SK-N-SH (cell line): Measurements from ENCODE around the gene LHPP. TPM values are rescaled to one million over a fixed set of nuclear protein-coding genes. Genes with fewer than 3 reads are reported as not detected.

Source experiments
- CTCF ChIA-PET: fragments of 300-600, 350-600 bp; formaldehyde crosslinking; extraction: SDS; loops from one replicate; lab custom pipeline; 2021; lab: Yijun Ruan, JAX
- POLR2A ChIA-PET: fragments of 350-600 bp; sonication (Branson Sonifier 250); formaldehyde crosslinking; extraction: SDS; loops from one replicate; lab custom pipeline; 2020; ENCODE audit warnings: antibody characterized with exemption, inconsistent platforms; lab: Yijun Ruan, JAX
- DNase-seq: peaks from one replicate; pipeline ENCODE4 v3.0.0; 2012
- H2AFZ ChIP-seq: fragments of 200-600 bp; sonication (generic); 2 replicates; pipeline ENCODE4 v1.8.1; 2016; ENCODE audit warnings: antibody characterized with exemption, mild to moderate bottlenecking, low read depth
- H3F3A ChIP-seq: fragments of 200-600 bp; sonication (generic); replicated peaks from 2 replicates; pipeline ENCODE3; 2016; ENCODE audit warnings: antibody characterized with exemption, mild to moderate bottlenecking; ENCODE audit not compliant: insufficient read depth
- H3K27ac ChIP-seq, 2 experiments: fragments of 200-500 bp in 1 of 2; fragments of 200-600 bp in 1 of 2; sonication (Bioruptor generic) in 1 of 2; sonication (generic), shearing (Covaris generic) in 1 of 2; 2 replicates each; pipeline versions ENCODE4 v1.5.1 to v1.6.1; 2014 to 2016; ENCODE audit warnings: low read depth in 2 of 2, inconsistent platforms in 1 of 2, low read length in 1 of 2, mild to moderate bottlenecking in 1 of 2, mixed read lengths in 1 of 2
- H3K27me3 ChIP-seq: fragments of 200-600 bp; sonication (generic), shearing (Covaris generic); 2 replicates; pipeline ENCODE4 v1.6.1; 2016; ENCODE audit warnings: mixed run types; ENCODE audit not compliant: insufficient read depth
- H3K36me3 ChIP-seq, 2 experiments: fragments of 200-500 bp in 1 of 2; fragments of 200-600 bp in 1 of 2; sonication (Bioruptor generic) in 1 of 2; sonication (generic) in 1 of 2; replicated peaks in 1 of 2; 2 replicates each; pipeline versions ENCODE3 to v1.5.1; 2014 to 2016; ENCODE audit warnings: low read length in 1 of 2, mild to moderate bottlenecking in 1 of 2; ENCODE audit not compliant: insufficient read depth in 2 of 2, control insufficient read depth in 1 of 2
- H3K4me1 ChIP-seq, 2 experiments: fragments of 200-500 bp in 1 of 2; fragments of 200-600 bp in 1 of 2; sonication (Bioruptor generic) in 1 of 2; sonication (generic), shearing (Covaris generic) in 1 of 2; 2 replicates each; pipeline versions ENCODE4 v1.5.1 to v1.6.1; 2014 to 2016; ENCODE audit warnings: low read depth in 1 of 2, low read length in 1 of 2, mixed run types in 1 of 2; ENCODE audit not compliant: insufficient read depth in 2 of 2, control insufficient read depth in 1 of 2
- H3K4me2 ChIP-seq: fragments of 200-600 bp; sonication (generic), shearing (Covaris generic); 2 replicates; pipeline ENCODE4 v1.6.1; 2017; ENCODE audit warnings: mixed run types
- H3K4me3 ChIP-seq, 2 experiments: fragments of 200-500 bp in 1 of 2; fragments of 200-600 bp in 1 of 2; sonication (Bioruptor generic) in 1 of 2; sonication (generic), shearing (Covaris generic) in 1 of 2; 2 replicates each; pipeline versions ENCODE4 v1.5.1 to v1.8.1; 2014 to 2016; ENCODE audit warnings: low read depth in 2 of 2, inconsistent platforms in 1 of 2, low read length in 1 of 2, mild to moderate bottlenecking in 1 of 2, mixed read lengths in 1 of 2, moderate library complexity in 1 of 2
- H3K79me2 ChIP-seq: fragments of 200-600 bp; sonication (generic); 2 replicates; pipeline ENCODE4 v1.8.1; 2017; ENCODE audit warnings: mild to moderate bottlenecking; ENCODE audit not compliant: insufficient read depth
- H3K9ac ChIP-seq: fragments of 200-600 bp; sonication (generic); 2 replicates; pipeline ENCODE4 v1.6.1; 2017; ENCODE audit warnings: mixed run types
- H3K9me2 ChIP-seq: fragments of 200-600 bp; sonication (generic); 2 replicates; pipeline ENCODE4 v1.6.1; 2017; ENCODE audit warnings: mixed run types
- H3K9me3 ChIP-seq: fragments of 200-600 bp; sonication (generic); 2 replicates; pipeline ENCODE4 v1.6.1; 2017; ENCODE audit warnings: mixed run types, mild to moderate bottlenecking, moderate library complexity
- H4K20me1 ChIP-seq: fragments of 200-600 bp; sonication (generic); 2 replicates; pipeline ENCODE4 v1.6.1; 2017; ENCODE audit warnings: mild to moderate bottlenecking, mixed run types; ENCODE audit not compliant: insufficient read depth
- CHD2 ChIP-seq: fragments of 150-350 bp; IDR thresholded peaks from 2 replicates; pipeline ENCODE4 v1.6.1; 2018; ENCODE audit warnings: low read length; ENCODE audit not compliant: partially characterized antibody
- ELF1 ChIP-seq: IDR thresholded peaks from 2 replicates; pipeline ENCODE4 v1.4.0; 2012
- EP300 ChIP-seq, 2 experiments: IDR thresholded peaks; 2 replicates each; pipeline versions ENCODE4 v1.4.0 to v1.6.1; 2012; ENCODE audit warnings: borderline replicate concordance in 1 of 2, low read depth in 1 of 2, low read length in 1 of 2
- FOSL2 ChIP-seq: IDR thresholded peaks from 2 replicates; pipeline ENCODE4 v1.4.0; 2012; ENCODE audit warnings: low read depth, mild to moderate bottlenecking, moderate library complexity, borderline replicate concordance
- FOXM1 ChIP-seq: IDR thresholded peaks from 2 replicates; pipeline ENCODE4 v1.4.0; 2012; ENCODE audit warnings: low read depth, mild to moderate bottlenecking
- GABPA ChIP-seq: IDR thresholded peaks from 2 replicates; pipeline ENCODE4 v1.4.0; 2012; ENCODE audit warnings: low read depth, mild to moderate bottlenecking
- GATA2 ChIP-seq: sonication (generic); formaldehyde crosslinking; IDR thresholded peaks from 2 replicates; pipeline ENCODE4 v1.5.0; 2020; ENCODE audit warnings: mild to moderate bottlenecking, missing genetic modification reagents
- IRF3 ChIP-seq: fragments of 150-350 bp; IDR thresholded peaks from 2 replicates; pipeline ENCODE4 v1.6.1; 2016; ENCODE audit warnings: mild to moderate bottlenecking, low read depth, low read length
- JUND ChIP-seq: IDR thresholded peaks from 2 replicates; pipeline ENCODE4 v1.4.0; 2012
- MAX ChIP-seq: IDR thresholded peaks from 2 replicates; pipeline ENCODE4 v1.4.0; 2012; ENCODE audit warnings: low read depth
- MXI1 ChIP-seq: IDR thresholded peaks from 2 replicates; pipeline ENCODE4 v1.6.1; 2012; ENCODE audit warnings: mild to moderate bottlenecking, low read depth, low read length, improper control_type of control experiment
- NFIC ChIP-seq: IDR thresholded peaks from 2 replicates; pipeline ENCODE4 v1.4.0; 2012; ENCODE audit warnings: borderline replicate concordance
- NRF1 ChIP-seq: IDR thresholded peaks from 2 replicates; pipeline ENCODE4 v1.6.1; 2012; ENCODE audit warnings: low read depth, mild to moderate bottlenecking, low read length
- REST ChIP-seq: IDR thresholded peaks from 2 replicates; pipeline ENCODE4 v1.6.1; 2012; ENCODE audit warnings: mild to moderate bottlenecking, low read depth, low read length, moderate library complexity
- TCF12 ChIP-seq: IDR thresholded peaks from 2 replicates; pipeline ENCODE4 v1.4.0; 2012
- USF1 ChIP-seq: IDR thresholded peaks from 2 replicates; pipeline ENCODE4 v1.4.0; 2012; ENCODE audit warnings: low read depth, borderline replicate concordance
- WGBS: methylation state at CpG from one replicate; pipeline ENCODE4 v1.1.6; 2017; ENCODE audit warnings: low lambda C conversion rate; 5-methylcytosine and 5-hydroxymethylcytosine counted together
- polyA plus RNA-seq, 3 experiments: library from polyadenylated mRNA; depleted of rRNA; stranded (reverse); fragments of >200 nt; gene quantifications; 2 replicates each; pipeline ENCODE4 v1.2.3, GENCODE V29; 2012
- TF ChIP-seq, protein P1 (sequence below): fragments of 200-600 bp; sonication (generic); IDR thresholded peaks from 2 replicates; pipeline ENCODE4 v1.6.1; 2017; ENCODE audit warnings: antibody characterized with exemption, mild to moderate bottlenecking, moderate library complexity
- TF ChIP-seq, protein P2 (sequence below): fragments of 150-350 bp; IDR thresholded peaks from 2 replicates; pipeline ENCODE4 v1.6.1; 2017; ENCODE audit warnings: antibody characterized with exemption, low read length, low read depth, borderline replicate concordance
- TF ChIP-seq, protein P3 (sequence below): IDR thresholded peaks from 2 replicates; pipeline ENCODE4 v1.4.0; 2012; ENCODE audit warnings: low read depth, borderline replicate concordance

LHPP gene
- polyA plus RNA-seq, 1 of the 3 experiments (the other 2 are of a cell fraction) = 29.8 TPM

DNA sequence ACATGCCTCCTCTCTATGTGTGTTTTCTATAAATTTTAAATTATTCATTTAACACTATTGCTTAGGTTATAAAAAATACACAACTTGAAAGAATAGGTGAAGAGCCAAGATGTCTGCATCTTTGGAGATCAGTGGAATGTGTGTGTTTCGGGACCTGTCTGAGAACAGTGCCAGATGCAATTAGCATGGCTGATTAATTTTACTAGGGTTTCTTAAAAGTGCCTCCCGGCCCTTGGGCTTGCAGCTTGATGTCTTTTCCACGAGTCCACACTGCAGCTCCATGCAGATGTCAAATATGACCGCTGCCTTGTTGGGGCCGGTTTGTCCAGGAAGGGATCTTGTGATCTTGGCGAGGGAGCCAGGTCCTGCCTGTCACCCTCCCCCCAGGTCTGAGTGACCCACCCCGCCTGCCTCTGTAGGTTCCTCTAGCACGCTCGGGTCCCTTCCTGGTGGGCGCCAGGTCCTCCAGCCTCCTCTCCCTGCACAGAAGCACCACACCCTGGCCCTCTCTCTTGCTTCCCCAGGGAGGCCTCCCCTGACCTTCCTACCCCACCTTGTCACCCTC is 20.7 kb downstream of the LHPP start (continued):
- TF ChIP-seq REST = no peak
- TF ChIP-seq GABPA = no peak
- no peak for TF ChIP-seq MXI1
- no peak for TF ChIP-seq IRF3
- TF ChIP-seq GATA2 (CRISPR knock-in tag) = no peak
- no peak for TF ChIP-seq FOSL2

DNA sequence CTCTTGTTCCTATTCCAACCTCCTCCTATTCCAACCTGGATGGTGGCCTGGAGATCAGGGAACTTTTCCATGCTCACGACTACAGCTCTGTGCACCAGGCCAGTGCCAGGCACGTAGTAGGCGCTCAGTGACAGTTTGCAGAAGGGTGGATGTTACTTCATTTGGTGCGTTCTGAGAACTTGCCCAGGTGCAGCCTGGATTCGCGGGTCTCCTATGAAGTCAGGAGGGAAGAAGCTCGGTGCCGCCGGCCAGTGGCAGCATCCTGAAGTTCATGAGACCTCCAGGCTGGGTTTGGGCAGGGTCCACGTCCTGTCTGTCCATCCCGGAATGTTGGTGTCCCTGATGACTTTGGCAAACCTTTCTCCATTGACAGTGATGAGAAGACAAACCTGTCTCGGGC is 21.3 kb downstream of the LHPP start:
- H3K9ac ChIP-seq = no peak overlapping the region
- no peak overlapping the region for H3K27ac ChIP-seq
- H3K9me2 ChIP-seq = no peaks in the 10 kb centered on the region
- H4K20me1 ChIP-seq = no peaks in the 10 kb centered on the region
- peaks cover 0 to 7% of the 10 kb centered on the region in 2 experiments; a peak in 1 of 4 replicates for H3K4me1 ChIP-seq
- H2AFZ ChIP-seq = no peak overlapping the region
- H3K4me2 ChIP-seq = no peak overlapping the region
- H3K4me3 ChIP-seq = no peak overlapping the region
- ChIA-PET CTCF (interaction anchor here (0.9 to 1.3 kb wide), 2 partner anchors 19 to 488 kb away, joined by 3 to 4 read pairs; no protein-coding TSS in a partner anchor), POLR2A (no interaction called here)
- H3K27me3 ChIP-seq = no peaks in the 10 kb centered on the region
- H3K79me2 ChIP-seq = no peaks in the 10 kb centered on the region
- no peaks in the 10 kb centered on the region for H3K36me3 ChIP-seq
- no peak for TF ChIP-seq USF1
- no peak for TF ChIP-seq JUND
- no peak for TF ChIP-seq MXI1
- TF ChIP-seq, protein P1, sequence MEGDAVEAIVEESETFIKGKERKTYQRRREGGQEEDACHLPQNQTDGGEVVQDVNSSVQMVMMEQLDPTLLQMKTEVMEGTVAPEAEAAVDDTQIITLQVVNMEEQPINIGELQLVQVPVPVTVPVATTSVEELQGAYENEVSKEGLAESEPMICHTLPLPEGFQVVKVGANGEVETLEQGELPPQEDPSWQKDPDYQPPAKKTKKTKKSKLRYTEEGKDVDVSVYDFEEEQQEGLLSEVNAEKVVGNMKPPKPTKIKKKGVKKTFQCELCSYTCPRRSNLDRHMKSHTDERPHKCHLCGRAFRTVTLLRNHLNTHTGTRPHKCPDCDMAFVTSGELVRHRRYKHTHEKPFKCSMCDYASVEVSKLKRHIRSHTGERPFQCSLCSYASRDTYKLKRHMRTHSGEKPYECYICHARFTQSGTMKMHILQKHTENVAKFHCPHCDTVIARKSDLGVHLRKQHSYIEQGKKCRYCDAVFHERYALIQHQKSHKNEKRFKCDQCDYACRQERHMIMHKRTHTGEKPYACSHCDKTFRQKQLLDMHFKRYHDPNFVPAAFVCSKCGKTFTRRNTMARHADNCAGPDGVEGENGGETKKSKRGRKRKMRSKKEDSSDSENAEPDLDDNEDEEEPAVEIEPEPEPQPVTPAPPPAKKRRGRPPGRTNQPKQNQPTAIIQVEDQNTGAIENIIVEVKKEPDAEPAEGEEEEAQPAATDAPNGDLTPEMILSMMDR = no peak
- no peak for TF ChIP-seq GABPA
- no peak for TF ChIP-seq NFIC
- no peak for TF ChIP-seq TCF12
- TF ChIP-seq, protein P2, sequence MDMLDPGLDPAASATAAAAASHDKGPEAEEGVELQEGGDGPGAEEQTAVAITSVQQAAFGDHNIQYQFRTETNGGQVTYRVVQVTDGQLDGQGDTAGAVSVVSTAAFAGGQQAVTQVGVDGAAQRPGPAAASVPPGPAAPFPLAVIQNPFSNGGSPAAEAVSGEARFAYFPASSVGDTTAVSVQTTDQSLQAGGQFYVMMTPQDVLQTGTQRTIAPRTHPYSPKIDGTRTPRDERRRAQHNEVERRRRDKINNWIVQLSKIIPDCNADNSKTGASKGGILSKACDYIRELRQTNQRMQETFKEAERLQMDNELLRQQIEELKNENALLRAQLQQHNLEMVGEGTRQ = no peak
- no peak for TF ChIP-seq FOXM1
- TF ChIP-seq NRF1 = no peak
- TF ChIP-seq CHD2 = no peak
- TF ChIP-seq MAX = no peak
- no peak for TF ChIP-seq EP300 (IDR thresholded peaks at IDR 0.05; ENCODE audit: borderline replicate concordance in 1 of 2, low read depth in 1 of 2, low read length in 1 of 2)
- no peak for TF ChIP-seq ELF1
- TF ChIP-seq, protein P3, sequence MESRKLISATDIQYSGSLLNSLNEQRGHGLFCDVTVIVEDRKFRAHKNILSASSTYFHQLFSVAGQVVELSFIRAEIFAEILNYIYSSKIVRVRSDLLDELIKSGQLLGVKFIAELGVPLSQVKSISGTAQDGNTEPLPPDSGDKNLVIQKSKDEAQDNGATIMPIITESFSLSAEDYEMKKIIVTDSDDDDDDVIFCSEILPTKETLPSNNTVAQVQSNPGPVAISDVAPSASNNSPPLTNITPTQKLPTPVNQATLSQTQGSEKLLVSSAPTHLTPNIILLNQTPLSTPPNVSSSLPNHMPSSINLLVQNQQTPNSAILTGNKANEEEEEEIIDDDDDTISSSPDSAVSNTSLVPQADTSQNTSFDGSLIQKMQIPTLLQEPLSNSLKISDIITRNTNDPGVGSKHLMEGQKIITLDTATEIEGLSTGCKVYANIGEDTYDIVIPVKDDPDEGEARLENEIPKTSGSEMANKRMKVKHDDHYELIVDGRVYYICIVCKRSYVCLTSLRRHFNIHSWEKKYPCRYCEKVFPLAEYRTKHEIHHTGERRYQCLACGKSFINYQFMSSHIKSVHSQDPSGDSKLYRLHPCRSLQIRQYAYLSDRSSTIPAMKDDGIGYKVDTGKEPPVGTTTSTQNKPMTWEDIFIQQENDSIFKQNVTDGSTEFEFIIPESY = no peak
- WGBS = 89% methylated on average over 12 of the region's 12 CpGs
- H3K9me3 ChIP-seq = no peaks in the 10 kb centered on the region
- no peaks in the 10 kb centered on the region for H3F3A ChIP-seq
- no peak for DNase-seq
